Measurements from ENCODE around the gene FCN1. TPM values are rescaled to one million over a fixed set of nuclear protein-coding genes. Genes with fewer than 3 reads are reported as not detected.

The FCN1 gene
- total and polyA plus RNA-seq, 3 donors from 2014 or later = 0.19 to 8.0 TPM; not detected in 1

GRCh38 chr9:134935701-134936345 is 18.1 kb upstream of the FCN1 start:
- Histone ChIP-seq H3K27me3 (no peaks in the 10 kb centered on the region), H3K36me3 (ENCODE audit: low read depth, missing control alignments) (no peaks in the 10 kb centered on the region), H3K27ac (no peak overlapping the region), H3K4me3 (no peak overlapping the region), H3K4me1 (no peaks in the 10 kb centered on the region), H3K9me3 (no peaks in the 10 kb centered on the region)
- no peak for DNase-seq
- intact Hi-C loops (cut with DNase I; ENCODE audit: low total_unique reads) = no loop called here
- TF ChIP-seq POLR2A (IDR thresholded peaks at IDR 0.05) (no peak), CTCF (IDR thresholded peaks at IDR 0.05) (no peak)
- WGBS, 2 donors = 74 to 79% methylated on average over 20 to 27 of the region's 27 CpGs

GRCh38 chr9:134935056-134935640 is 17.4 kb upstream of the FCN1 start:
- TF ChIP-seq CTCF (IDR thresholded peaks at IDR 0.05) (no peak), POLR2A (IDR thresholded peaks at IDR 0.05) (no peak)
- Histone ChIP-seq H3K4me3 (no peak overlapping the region), H3K9me3 (no peaks in the 10 kb centered on the region), H3K27ac (no peak overlapping the region), H3K36me3 (ENCODE audit: low read depth, missing control alignments) (no peaks in the 10 kb centered on the region), H3K4me1 (no peaks in the 10 kb centered on the region), H3K27me3 (no peaks in the 10 kb centered on the region)
- intact Hi-C loops (cut with DNase I; ENCODE audit: low total_unique reads) = no loop called here
- DNase-seq = no peak
- 64 to 76% methylated on average over 17 of the region's 17 CpGs for WGBS, 2 donors

GRCh38 chr9:134933076-134933659 is 15.5 kb upstream of the FCN1 start:
- Histone ChIP-seq H3K9me3 (no peaks in the 10 kb centered on the region), H3K27me3 (no peaks in the 10 kb centered on the region), H3K27ac (no peak overlapping the region), H3K4me3 (no peak overlapping the region), H3K4me1 (no peaks in the 10 kb centered on the region), H3K36me3 (ENCODE audit: low read depth, missing control alignments) (no peaks in the 10 kb centered on the region)
- intact Hi-C loops (cut with DNase I; ENCODE audit: low total_unique reads) = no loop called here
- DNase-seq = no peak
- TF ChIP-seq POLR2A (IDR thresholded peaks at IDR 0.05) (no peak), CTCF (IDR thresholded peaks at IDR 0.05) (no peak)
- WGBS, 2 donors = 93 to 94% methylated on average over 9 to 10 of the region's 10 CpGs

- Histone ChIP-seq H3K4me1 (no peaks in the 10 kb centered on the region), H3K36me3 (ENCODE audit: low read depth, missing control alignments) (no peaks in the 10 kb centered on the region), H3K4me3 (no peak overlapping the region), H3K27me3 (no peaks in the 10 kb centered on the region), H3K27ac (no peak overlapping the region), H3K9me3 (no peaks in the 10 kb centered on the region)
- TF ChIP-seq CTCF (IDR thresholded peaks at IDR 0.05) (no peak), POLR2A (IDR thresholded peaks at IDR 0.05) (no peak)
- WGBS, 2 donors = 89 to 93% methylated on average over 5 of the region's 5 CpGs
- intact Hi-C loops (cut with DNase I; ENCODE audit: low total_unique reads) = no loop called here
- DNase-seq = no peak
These were observed 14.9 kb upstream of the FCN1 start for GRCh38 chr9:134932606-134933005.

Data from testis (tissue), 3 donors.